ENCODE measurements around the gene HACD3.
"Not testable (repeated sequence)": the region's sequence is repeated elsewhere in the genome, so short reads cannot be mapped to it uniquely, and the experiment has no call there.

HACD3 gene

GRCh38 chr15:65530318-65531111 is at the start of gene HACD3:
HACD3 (plus strand) TSS chr15:65530463; CDS start chr15:65530632, 169 bp downstream.
- DNase-seq (ENCODE audit: low read depth), result peak; percentile 47

GRCh38 chr15:65484876-65485275 is 45.4 kb upstream of the HACD3 start:
- DNase-seq (ENCODE audit: low read depth), result no peak

GRCh38 chr15:65494076-65494475 is 36.2 kb upstream of the HACD3 start:
- DNase-seq (ENCODE audit: low read depth), result no peak

- DNase-seq (ENCODE audit: low read depth), result no peak
These were observed 20.9 kb upstream of the HACD3 start for GRCh38 chr15:65509321-65509720.

GRCh38 chr15:65512189-65512588 is 18.1 kb upstream of the HACD3 start:
- no peak for DNase-seq (ENCODE audit: low read depth)

GRCh38 chr15:65512807-65513416 is 17.4 kb upstream of the HACD3 start:
- peak; percentile 29 for DNase-seq (ENCODE audit: low read depth)

- DNase-seq (ENCODE audit: low read depth), result peak; percentile 84
These were observed 13.0 kb upstream of the HACD3 start, which contains the start of gene DPP8 for GRCh38 chr15:65516997-65517865. DPP8 (minus strand) TSS chr15:65517689; CDS start chr15:65512553, 5,136 bp downstream.

- no peak for DNase-seq (ENCODE audit: low read depth)
These were observed 12.4 kb upstream of the HACD3 start for GRCh38 chr15:65517866-65518207.

GRCh38 chr15:65518633-65519285 is 11.5 kb upstream of the HACD3 start:
- DNase-seq (ENCODE audit: low read depth), result no peak

- no peak for DNase-seq (ENCODE audit: low read depth)
These were observed 8.9 kb upstream of the HACD3 start for GRCh38 chr15:65521350-65521749.

- DNase-seq (ENCODE audit: low read depth), result no peak
These were observed 6.0 kb upstream of the HACD3 start for GRCh38 chr15:65524226-65524625.

- no peak for DNase-seq (ENCODE audit: low read depth)
These were observed 4.6 kb upstream of the HACD3 start for GRCh38 chr15:65525622-65526021.

GRCh38 chr15:65528461-65529060 is 1.7 kb upstream of the HACD3 start:
- DNase-seq (ENCODE audit: low read depth), result no peak

- no peak for DNase-seq (ENCODE audit: low read depth)
These were observed 423 bp upstream of the HACD3 start for GRCh38 chr15:65529762-65530317.

GRCh38 chr15:65532738-65533051 is 2.4 kb downstream of the HACD3 start:
- DNase-seq (ENCODE audit: low read depth), result no peak

- DNase-seq (ENCODE audit: low read depth), result no peak
These were observed 2.9 kb downstream of the HACD3 start for GRCh38 chr15:65533057-65533756.

GRCh38 chr15:65535192-65535591 is 4.9 kb downstream of the HACD3 start:
- no peak for DNase-seq (ENCODE audit: low read depth)

- no peak for DNase-seq (ENCODE audit: low read depth)
These were observed 10.1 kb downstream of the HACD3 start for GRCh38 chr15:65540314-65540713.

- DNase-seq (ENCODE audit: low read depth), result no peak
These were observed 11.1 kb downstream of the HACD3 start for GRCh38 chr15:65541231-65541820.

GRCh38 chr15:65547841-65548240 is 17.6 kb downstream of the HACD3 start:
- DNase-seq (ENCODE audit: low read depth), result no peak

GRCh38 chr15:65549288-65549687 is 19.0 kb downstream of the HACD3 start:
- DNase-seq (ENCODE audit: low read depth), result not testable (repeated sequence)

All from fibroblast of the conjunctiva (primary cell).